Measurements from ENCODE around the gene TEX26.
A peak's percentile ranks its signal among the peaks of the same experiment; 100 is the strongest.

- TF ChIP-seq POLR2AphosphoS5 (IDR thresholded peaks at IDR 0.05; ENCODE audit: low read length): no peak
- TF ChIP-seq ATF3 (IDR thresholded peaks at IDR 0.05; ENCODE audit: borderline replicate concordance, extremely low read depth, low read depth, low read length): no peak
- TF ChIP-seq CTCF (IDR thresholded peaks at IDR 0.05 in 2 of 3, conservative IDR thresholded peaks at IDR 0.05 in 1 of 3; ENCODE audit: control insufficient read depth in 2 of 3, extremely low read depth in 1 of 3, insufficient read depth in 1 of 3, low read depth in 3 of 3, low read length in 3 of 3): peak in 2 of 3 experiments; percentile 5 to 9; a peak in 2 of 6 replicates
- no peak for TF ChIP-seq MEF2A (IDR thresholded peaks at IDR 0.05; ENCODE audit: insufficient read depth, low read depth, low read length)
- no peak for TF ChIP-seq BACH1 (IDR thresholded peaks at IDR 0.05; ENCODE audit: borderline replicate concordance)
- no peak for TF ChIP-seq RUNX3 (IDR thresholded peaks at IDR 0.05; ENCODE audit: low read length)
- no peak for TF ChIP-seq ATF7 (IDR thresholded peaks at IDR 0.05; ENCODE audit: low read depth)
- TF ChIP-seq SIX5 (IDR thresholded peaks at IDR 0.05; ENCODE audit: low read depth, low read length, severe bottlenecking): no peak
- TF ChIP-seq ZNF24 (IDR thresholded peaks at IDR 0.05): no peak
- no peak for TF ChIP-seq EP300 (IDR thresholded peaks at IDR 0.05; ENCODE audit: borderline replicate concordance in 1 of 2, control insufficient read depth in 1 of 2, low read depth in 2 of 2, low read length in 2 of 2)
- no peak for TF ChIP-seq SMC3 (IDR thresholded peaks at IDR 0.05; ENCODE audit: borderline replicate concordance, low read length)
These were observed 80.2 kb downstream of the TEX26 start for GRCh38 chr13:31012655-31013024.

All from GM12878 (cell line).